T-helper 1 cell treated with Interleukin-12 subunit alpha and Interleukin-12 subunit beta and Interleukin-4 antibody, amounts not matched to agents 30 μg/mL and 1 μg/mL, for 36 hours (primary cell): Measurements from ENCODE around the gene TSPAN3.
A peak's percentile ranks its signal among the peaks of the same experiment; 100 is the strongest.

Source experiments
- H3K27ac Mint-ChIP-seq: one replicate; pipeline ENCODE4 v1.8.0; 2021; ENCODE audit warnings: mild to moderate bottlenecking, mixed read lengths
- H3K27me3 Mint-ChIP-seq: one replicate; pipeline ENCODE4 v1.8.0; 2021; ENCODE audit warnings: low read depth, mixed read lengths
- H3K36me3 Mint-ChIP-seq: one replicate; pipeline ENCODE4 v1.8.0; 2021; ENCODE audit warnings: low read depth, mixed read lengths
- H3K4me1 Mint-ChIP-seq: one replicate; pipeline ENCODE4 v1.8.0; 2021; ENCODE audit warnings: low read depth, mixed read lengths
- H3K4me3 Mint-ChIP-seq: one replicate; pipeline ENCODE4 v1.8.0; 2021; ENCODE audit warnings: mild to moderate bottlenecking, moderate library complexity, mixed read lengths
- H3K9me3 Mint-ChIP-seq: one replicate; pipeline ENCODE4 v1.8.0; 2021; ENCODE audit warnings: mixed read lengths

TSPAN3 gene

GRCh38 chr15:77036537-77037387 is 34.1 kb downstream of the TSPAN3 start:
- H3K36me3 Mint-ChIP-seq: peaks cover 65% of the 10 kb centered on the region
- H3K27me3 Mint-ChIP-seq: no peaks in the 10 kb centered on the region
- no peak overlapping the region for H3K4me3 Mint-ChIP-seq
- H3K27ac Mint-ChIP-seq: peak overlapping the region; percentile 83
- H3K4me1 Mint-ChIP-seq: peaks cover 15% of the 10 kb centered on the region
- H3K9me3 Mint-ChIP-seq: peaks cover 9% of the 10 kb centered on the region

- peaks cover 13% of the 10 kb centered on the region for H3K4me1 Mint-ChIP-seq
- H3K27me3 Mint-ChIP-seq: no peaks in the 10 kb centered on the region
- H3K27ac Mint-ChIP-seq: peak overlapping the region; percentile 62
- peaks cover 9% of the 10 kb centered on the region for H3K9me3 Mint-ChIP-seq
- peaks cover 67% of the 10 kb centered on the region for H3K36me3 Mint-ChIP-seq
- no peak overlapping the region for H3K4me3 Mint-ChIP-seq
Observed at GRCh38 chr15:77035999-77036471, 34.9 kb downstream of the TSPAN3 start.

GRCh38 chr15:77035584-77035983 is 35.3 kb downstream of the TSPAN3 start:
- H3K4me3 Mint-ChIP-seq: no peak overlapping the region
- H3K36me3 Mint-ChIP-seq: peaks cover 63% of the 10 kb centered on the region
- no peaks in the 10 kb centered on the region for H3K27me3 Mint-ChIP-seq
- peaks cover 5% of the 10 kb centered on the region for H3K9me3 Mint-ChIP-seq
- H3K27ac Mint-ChIP-seq: no peak overlapping the region
- peaks cover 10% of the 10 kb centered on the region for H3K4me1 Mint-ChIP-seq

GRCh38 chr15:77034695-77035489 is 36.0 kb downstream of the TSPAN3 start:
- no peak overlapping the region for H3K27ac Mint-ChIP-seq
- H3K9me3 Mint-ChIP-seq: peaks cover 4% of the 10 kb centered on the region
- peaks cover 10% of the 10 kb centered on the region for H3K4me1 Mint-ChIP-seq
- H3K36me3 Mint-ChIP-seq: peaks cover 62% of the 10 kb centered on the region
- no peaks in the 10 kb centered on the region for H3K27me3 Mint-ChIP-seq
- no peak overlapping the region for H3K4me3 Mint-ChIP-seq

- Mint-ChIP-seq H3K36me3 (peaks cover 58% of the 10 kb centered on the region), H3K27me3 (no peaks in the 10 kb centered on the region), H3K27ac (peak overlapping the region; percentile 26), H3K9me3 (peaks cover 4% of the 10 kb centered on the region), H3K4me1 (peaks cover 7% of the 10 kb centered on the region), H3K4me3 (no peak overlapping the region)
Observed at GRCh38 chr15:77033729-77034671, 36.9 kb downstream of the TSPAN3 start.

GRCh38 chr15:77033417-77033728 is 37.5 kb downstream of the TSPAN3 start:
- Mint-ChIP-seq H3K4me1 (peaks cover 4% of the 10 kb centered on the region), H3K27ac (no peak overlapping the region), H3K9me3 (peaks cover 4% of the 10 kb centered on the region), H3K4me3 (no peak overlapping the region), H3K36me3 (peaks cover 55% of the 10 kb centered on the region), H3K27me3 (no peaks in the 10 kb centered on the region)

- H3K9me3 Mint-ChIP-seq: peaks cover 4% of the 10 kb centered on the region
- H3K27me3 Mint-ChIP-seq: no peaks in the 10 kb centered on the region
- no peak overlapping the region for H3K4me3 Mint-ChIP-seq
- H3K27ac Mint-ChIP-seq: no peak overlapping the region
- peaks cover 3% of the 10 kb centered on the region for H3K4me1 Mint-ChIP-seq
- H3K36me3 Mint-ChIP-seq: peaks cover 52% of the 10 kb centered on the region
Observed at GRCh38 chr15:77032647-77033416, 38.1 kb downstream of the TSPAN3 start.

- peaks cover 4% of the 10 kb centered on the region for H3K9me3 Mint-ChIP-seq
- peaks cover 2% of the 10 kb centered on the region for H3K4me1 Mint-ChIP-seq
- no peaks in the 10 kb centered on the region for H3K27me3 Mint-ChIP-seq
- no peak overlapping the region for H3K27ac Mint-ChIP-seq
- H3K4me3 Mint-ChIP-seq: no peak overlapping the region
- peaks cover 46% of the 10 kb centered on the region for H3K36me3 Mint-ChIP-seq
Observed at GRCh38 chr15:77032052-77032646, 38.8 kb downstream of the TSPAN3 start.

- Mint-ChIP-seq H3K36me3 (peaks cover 43% of the 10 kb centered on the region), H3K9me3 (peaks cover 4% of the 10 kb centered on the region), H3K27me3 (no peaks in the 10 kb centered on the region)
Observed at GRCh38 chr15:77031376-77032050, 39.4 kb downstream of the TSPAN3 start.

GRCh38 chr15:77030928-77031375 is 40.0 kb downstream of the TSPAN3 start:
- peaks cover 8% of the 10 kb centered on the region for H3K4me1 Mint-ChIP-seq

More at GRCh38 chr15:77031376-77032050, 39.4 kb downstream of the TSPAN3 start:
- H3K27ac Mint-ChIP-seq: peak overlapping the region; percentile 36
- peaks cover 5% of the 10 kb centered on the region for H3K4me1 Mint-ChIP-seq
- H3K4me3 Mint-ChIP-seq: no peak overlapping the region

GRCh38 chr15:77030048-77030927 is 40.6 kb downstream of the TSPAN3 start:
- H3K27ac Mint-ChIP-seq: no peak overlapping the region
- H3K4me1 Mint-ChIP-seq: peaks cover 9% of the 10 kb centered on the region

More at GRCh38 chr15:77030928-77031375, 40.0 kb downstream of the TSPAN3 start:
- peaks cover 2% of the 10 kb centered on the region for H3K9me3 Mint-ChIP-seq
- H3K27ac Mint-ChIP-seq: peak overlapping the region; percentile 36
- H3K4me3 Mint-ChIP-seq: no peak overlapping the region
- peaks cover 37% of the 10 kb centered on the region for H3K36me3 Mint-ChIP-seq
- no peaks in the 10 kb centered on the region for H3K27me3 Mint-ChIP-seq

More at GRCh38 chr15:77030048-77030927, 40.6 kb downstream of the TSPAN3 start:
- Mint-ChIP-seq H3K4me3 (no peak overlapping the region), H3K36me3 (peaks cover 31% of the 10 kb centered on the region), H3K9me3 (no peaks in the 10 kb centered on the region), H3K27me3 (no peaks in the 10 kb centered on the region)
